Measurements from ENCODE around the gene ICA1L.

ICA1L gene

GRCh38 chr2:202808754-202809153, 62.8 kb downstream of the ICA1L start:
- TF ChIP-seq CTCF (IDR thresholded peaks at IDR 0.05), result no peak

- no peak for TF ChIP-seq CTCF (IDR thresholded peaks at IDR 0.05)
These were observed 73.6 kb downstream of the ICA1L start for GRCh38 chr2:202797944-202798343.

GRCh38 chr2:202790676-202791075, 80.9 kb downstream of the ICA1L start:
- TF ChIP-seq CTCF (IDR thresholded peaks at IDR 0.05), result no peak

GRCh38 chr2:202786842-202787241, 84.7 kb downstream of the ICA1L start:
- no peak for TF ChIP-seq CTCF (IDR thresholded peaks at IDR 0.05)

GRCh38 chr2:202782940-202783558, 88.5 kb downstream of the ICA1L start:
- no peak for TF ChIP-seq CTCF (IDR thresholded peaks at IDR 0.05)

GRCh38 chr2:202780514-202781021, 91.0 kb downstream of the ICA1L start:
- no peak for TF ChIP-seq CTCF (IDR thresholded peaks at IDR 0.05)

- TF ChIP-seq CTCF (IDR thresholded peaks at IDR 0.05), result no peak
These were observed 93.3 kb downstream of the ICA1L start for GRCh38 chr2:202778217-202778616.

- TF ChIP-seq CTCF (IDR thresholded peaks at IDR 0.05), result no peak
These were observed 97.5 kb downstream of the ICA1L start for GRCh38 chr2:202774104-202774503.
